ENCODE measurements around the gene TGFB1. TPM values are rescaled to one million over a fixed set of nuclear protein-coding genes. Genes with fewer than 3 reads are reported as not detected.
"Not testable (repeated sequence)": the region's sequence is repeated elsewhere in the genome, so short reads cannot be mapped to it uniquely, and the experiment has no call there.

The TGFB1 gene
- polyA plus RNA-seq, 1 donor from 2014 or later: 49.3 TPM

GRCh38 chr19:41362143-41362847, 8.6 kb upstream of the TGFB1 start:
- H3K36me3 Mint-ChIP-seq: no peaks in the 10 kb centered on the region
- H3K4me3 Mint-ChIP-seq: peak overlapping the region in 2 of 4 donors; percentile 95 to 99
- H3K9me3 Mint-ChIP-seq: no peaks in the 10 kb centered on the region
- peaks cover 6 to 18% (median 18%) of the 10 kb centered on the region in 3 donors for H3K4me1 Mint-ChIP-seq
- peak overlapping the region in 1 of 3 donors; percentile 98 for H3K27ac Mint-ChIP-seq
- H3K27me3 Mint-ChIP-seq: no peaks in the 10 kb centered on the region

- H3K27me3 Mint-ChIP-seq: no peaks in the 10 kb centered on the region
- peaks cover 3% of the 10 kb centered on the region for H3K36me3 Mint-ChIP-seq
- H3K4me1 Mint-ChIP-seq: peaks cover 15 to 28% (median 22%) of the 10 kb centered on the region in 3 donors
- H3K4me3 Mint-ChIP-seq: peak overlapping the region in 3 of 4 donors; percentile 22 to 63 (median 59)
- H3K9me3 Mint-ChIP-seq: no peaks in the 10 kb centered on the region
- H3K27ac Mint-ChIP-seq: peak overlapping the region in 2 of 3 donors; percentile 32 to 48
Observed at GRCh38 chr19:41359741-41360140, 6.0 kb upstream of the TGFB1 start.

- peak overlapping the region in 1 of 3 donors; percentile 99 for H3K27ac Mint-ChIP-seq
- no peaks in the 10 kb centered on the region for H3K27me3 Mint-ChIP-seq
- H3K4me1 Mint-ChIP-seq: peaks cover 14 to 23% (median 15%) of the 10 kb centered on the region in 3 donors
- H3K9me3 Mint-ChIP-seq: no peaks in the 10 kb centered on the region
- peak overlapping the region in 1 of 4 donors; percentile 0 for H3K4me3 Mint-ChIP-seq
- H3K36me3 Mint-ChIP-seq: peaks cover 3% of the 10 kb centered on the region
Observed at GRCh38 chr19:41357746-41358145, 4.0 kb upstream of the TGFB1 start.

- peaks cover 14 to 19% (median 15%) of the 10 kb centered on the region in 3 donors for H3K4me1 Mint-ChIP-seq
- no peaks in the 10 kb centered on the region for H3K27me3 Mint-ChIP-seq
- H3K36me3 Mint-ChIP-seq: peaks cover 3% of the 10 kb centered on the region
- no peaks in the 10 kb centered on the region for H3K9me3 Mint-ChIP-seq
- H3K4me3 Mint-ChIP-seq: peak overlapping the region in 2 of 4 donors; percentile 49 to 54
- H3K27ac Mint-ChIP-seq: peak overlapping the region; percentile 2 to 99 (median 35)
Observed at GRCh38 chr19:41356984-41357739, 3.4 kb upstream of the TGFB1 start.

- peak overlapping the region in 2 of 4 donors; percentile 5 to 99 for H3K4me3 Mint-ChIP-seq
- peaks cover 14 to 20% (median 18%) of the 10 kb centered on the region in 3 donors for H3K4me1 Mint-ChIP-seq
Observed at GRCh38 chr19:41355802-41356201, 2.1 kb upstream of the TGFB1 start.

GRCh38 chr19:41355035-41355434, 1.3 kb upstream of the TGFB1 start:
- peaks cover 14 to 21% (median 20%) of the 10 kb centered on the region in 3 donors for H3K4me1 Mint-ChIP-seq
- peaks cover 0 to 3% (median 0%) of the 10 kb centered on the region in 3 donors for H3K9me3 Mint-ChIP-seq
- no peaks in the 10 kb centered on the region for H3K27me3 Mint-ChIP-seq
- peak overlapping the region; percentile 7 to 99 (median 69) for H3K27ac Mint-ChIP-seq
- peaks cover 4% of the 10 kb centered on the region for H3K36me3 Mint-ChIP-seq
- H3K4me3 Mint-ChIP-seq: peak overlapping the region in 3 of 4 donors; percentile 34 to 99 (median 85)

More at GRCh38 chr19:41355802-41356201, 2.1 kb upstream of the TGFB1 start:
- Mint-ChIP-seq H3K36me3 (peaks cover 4% of the 10 kb centered on the region), H3K9me3 (peaks cover 0 to 3% (median 0%) of the 10 kb centered on the region in 3 donors), H3K27ac (peak overlapping the region; percentile 7 to 99 (median 69)), H3K27me3 (no peaks in the 10 kb centered on the region)

GRCh38 chr19:41354343-41354953, 726 bp upstream of the TGFB1 start:
- peaks cover 0 to 3% (median 0%) of the 10 kb centered on the region in 3 donors for H3K9me3 Mint-ChIP-seq
- peaks cover 20 to 26% (median 25%) of the 10 kb centered on the region in 3 donors for H3K4me1 Mint-ChIP-seq
- peaks cover 4% of the 10 kb centered on the region for H3K36me3 Mint-ChIP-seq
- peak overlapping the region in 2 of 4 donors; percentile 76 to 99 for H3K4me3 Mint-ChIP-seq
- H3K27me3 Mint-ChIP-seq: no peaks in the 10 kb centered on the region
- H3K27ac Mint-ChIP-seq: peak overlapping the region in 2 of 3 donors; percentile 96 to 99

DNA sequence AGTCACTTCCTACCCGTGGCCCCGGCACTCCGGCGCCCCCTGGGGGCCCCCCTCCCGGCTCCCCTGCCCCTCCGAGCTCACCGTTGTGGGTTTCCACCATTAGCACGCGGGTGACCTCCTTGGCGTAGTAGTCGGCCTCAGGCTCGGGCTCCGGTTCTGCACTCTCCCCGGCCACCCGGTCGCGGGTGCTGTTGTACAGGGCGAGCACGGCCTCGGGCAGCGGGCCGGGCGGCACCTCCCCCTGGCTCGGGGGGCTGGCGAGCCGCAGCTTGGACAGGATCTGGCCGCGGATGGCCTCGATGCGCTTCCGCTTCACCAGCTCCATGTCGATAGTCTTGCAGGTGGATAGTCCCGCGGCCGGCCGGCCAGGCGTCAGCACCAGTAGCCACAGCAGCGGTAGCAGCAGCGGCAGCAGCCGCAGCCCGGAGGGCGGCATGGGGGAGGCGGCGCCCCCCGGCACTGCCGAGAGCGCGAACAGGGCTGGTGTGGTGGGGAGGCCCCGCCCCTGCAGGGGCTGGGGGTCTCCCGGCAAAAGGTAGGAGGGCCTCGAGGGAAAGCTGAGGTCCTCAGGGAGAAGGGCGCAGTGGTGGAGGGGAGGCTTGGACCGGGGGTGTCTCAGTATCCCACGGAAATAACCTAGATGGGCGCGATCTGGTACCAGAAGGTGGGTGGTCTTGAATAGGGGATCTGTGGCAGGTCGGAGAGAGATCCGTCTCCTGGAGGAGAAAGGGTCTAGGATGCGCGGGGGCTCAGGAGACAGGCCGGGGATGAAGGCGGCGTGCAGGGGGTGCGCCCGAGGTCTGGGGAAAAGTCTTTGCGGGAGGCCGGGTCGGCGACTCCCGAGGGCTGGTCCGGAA, 885 bp downstream of the TGFB1 start:
- peaks cover 0 to 3% (median 0%) of the 10 kb centered on the region in 3 donors for H3K9me3 Mint-ChIP-seq
- H3K27me3 Mint-ChIP-seq: no peaks in the 10 kb centered on the region
- H3K27ac Mint-ChIP-seq: peak overlapping the region; percentile 91 to 99 (median 97)
- peak overlapping the region; percentile 98 to 100 (median 98) for H3K4me3 Mint-ChIP-seq
- peaks cover 10% of the 10 kb centered on the region for H3K36me3 Mint-ChIP-seq
- peaks cover 28 to 33% (median 33%) of the 10 kb centered on the region in 3 donors for H3K4me1 Mint-ChIP-seq

GRCh38 chr19:41352279-41352608, 1.5 kb downstream of the TGFB1 start:
- H3K27ac Mint-ChIP-seq: peak overlapping the region; percentile 91 to 99 (median 97)
- H3K4me1 Mint-ChIP-seq: peaks cover 28 to 33% (median 32%) of the 10 kb centered on the region in 3 donors
- H3K4me3 Mint-ChIP-seq: peak overlapping the region; percentile 98 to 100 (median 98)
- H3K36me3 Mint-ChIP-seq: peaks cover 10% of the 10 kb centered on the region
- H3K9me3 Mint-ChIP-seq: peaks cover 0 to 3% (median 0%) of the 10 kb centered on the region in 3 donors
- H3K27me3 Mint-ChIP-seq: no peaks in the 10 kb centered on the region

GRCh38 chr19:41351339-41352245, 2.1 kb downstream of the TGFB1 start:
- Mint-ChIP-seq H3K9me3 (peaks cover 0 to 3% (median 0%) of the 10 kb centered on the region in 3 donors), H3K36me3 (peaks cover 10% of the 10 kb centered on the region), H3K27me3 (no peaks in the 10 kb centered on the region), H3K4me3 (peak overlapping the region; percentile 98 to 100 (median 98)), H3K4me1 (peaks cover 28 to 31% (median 30%) of the 10 kb centered on the region in 3 donors), H3K27ac (peak overlapping the region; percentile 91 to 99 (median 97))

DNA sequence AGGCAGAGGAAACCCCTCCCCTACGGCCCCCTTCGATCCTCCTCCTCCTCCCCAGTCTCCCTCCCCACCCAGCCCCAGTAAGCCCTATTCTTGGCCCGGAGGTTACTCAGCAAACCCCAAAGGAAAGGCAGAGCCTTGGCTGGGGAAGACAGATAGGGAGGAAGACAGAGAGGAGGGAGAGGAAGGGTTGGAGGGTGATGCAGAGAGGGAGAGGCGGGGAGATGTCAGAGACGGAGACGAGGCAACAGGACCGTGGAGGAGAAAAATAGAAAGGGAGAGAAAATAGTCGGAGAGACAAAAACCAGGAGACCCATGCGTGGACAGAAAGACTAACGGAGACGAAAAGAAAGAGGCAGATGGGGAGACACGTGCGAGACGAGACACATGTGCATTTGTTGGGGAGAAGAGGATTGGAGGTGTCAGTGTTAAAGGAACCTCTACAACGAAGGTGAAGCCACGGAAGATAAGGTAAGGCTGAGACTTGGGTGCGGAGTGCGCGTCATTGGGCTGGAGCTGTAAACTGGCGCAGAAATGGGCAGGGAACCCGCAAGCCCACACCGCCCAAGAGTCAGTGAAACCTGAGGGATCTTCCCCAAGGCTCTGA, 2.9 kb downstream of the TGFB1 start:
- peaks cover 7% of the 10 kb centered on the region for H3K36me3 Mint-ChIP-seq
- H3K9me3 Mint-ChIP-seq: peaks cover 0 to 3% (median 0%) of the 10 kb centered on the region in 3 donors
- H3K27me3 Mint-ChIP-seq: no peaks in the 10 kb centered on the region
- H3K27ac Mint-ChIP-seq: peak overlapping the region; percentile 91 to 99 (median 97)
- peak overlapping the region; percentile 98 to 100 (median 98) for H3K4me3 Mint-ChIP-seq
- peaks cover 25 to 32% (median 30%) of the 10 kb centered on the region in 3 donors for H3K4me1 Mint-ChIP-seq

DNA sequence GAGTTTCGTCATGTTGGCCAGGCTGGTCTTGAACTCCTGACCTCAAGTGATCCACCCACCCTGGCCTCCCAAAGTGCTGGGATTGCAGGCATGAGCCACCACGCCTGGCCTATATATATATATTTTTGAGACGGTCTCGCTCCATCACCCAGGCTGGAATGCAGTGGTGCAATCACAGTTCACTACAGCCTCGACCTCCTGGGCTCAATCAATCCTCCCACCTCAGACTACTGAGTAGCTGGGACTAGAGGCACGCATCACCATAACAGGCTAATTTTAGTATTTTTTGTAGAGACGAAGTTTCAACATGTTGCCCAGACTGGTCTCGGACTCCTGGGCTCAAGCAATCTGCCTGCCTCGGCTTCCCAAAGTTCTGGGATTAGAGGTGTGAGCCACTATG, 6.8 kb downstream of the TGFB1 start:
- Mint-ChIP-seq H3K4me1 (peaks cover 21 to 38% (median 32%) of the 10 kb centered on the region in 3 donors), H3K4me3 (peak overlapping the region in 2 of 4 donors; percentile 25 to 68), H3K27ac (peak overlapping the region in 1 of 3 donors; percentile 77)
- not testable (repeated sequence) for H3K9me3 Mint-ChIP-seq, H3K27me3 Mint-ChIP-seq, H3K36me3 Mint-ChIP-seq

DNA sequence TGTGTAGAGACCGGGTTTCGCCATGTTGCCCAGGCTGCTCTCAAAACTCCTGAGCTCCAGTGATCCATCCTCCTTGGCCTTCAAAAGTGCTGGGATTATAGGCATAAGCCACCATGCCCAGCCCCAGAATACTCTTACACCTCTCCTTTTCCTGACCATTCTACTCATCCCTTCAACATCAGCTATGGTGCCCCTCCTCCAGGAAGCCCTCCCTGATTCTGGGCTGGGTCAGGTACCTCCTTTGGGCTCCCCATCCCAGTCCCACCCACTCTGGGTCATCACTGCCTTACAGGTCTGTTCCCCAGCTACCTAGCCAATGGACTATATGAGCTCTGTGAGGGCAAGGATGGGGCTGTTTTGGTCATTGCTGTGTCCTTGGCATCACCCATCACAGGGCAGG, 9.6 kb downstream of the TGFB1 start:
- Mint-ChIP-seq H3K9me3 (no peaks in the 10 kb centered on the region), H3K4me3 (peak overlapping the region in 2 of 4 donors; percentile 60 to 79), H3K27ac (peak overlapping the region in 1 of 3 donors; percentile 81), H3K4me1 (peaks cover 18 to 30% (median 28%) of the 10 kb centered on the region in 3 donors), H3K27me3 (peaks cover 1% of the 10 kb centered on the region), H3K36me3 (peaks cover 11% of the 10 kb centered on the region)

All from IgD-negative memory B cell (primary cell).